HepG2 (cell line): ENCODE measurements around the gene MAML1. TPM values are rescaled to one million over a fixed set of nuclear protein-coding genes. Genes with fewer than 3 reads are reported as not detected.

Source experiments
- AHR ChIP-seq: IDR thresholded peaks from 2 replicates; pipeline ENCODE4 v1.6.1; 2018; ENCODE audit warnings: missing genetic modification reagents, missing compliant biosample characterization
- BORCS8-MEF2B ChIP-seq: sonication (generic); formaldehyde crosslinking; IDR thresholded peaks from 2 replicates; pipeline ENCODE4 v1.8.0; 2022; ENCODE audit warnings: mild to moderate bottlenecking, missing genetic modification reagents
- FOXC1 ChIP-seq: sonication (generic); formaldehyde crosslinking; IDR thresholded peaks from 2 replicates; pipeline ENCODE4 v1.8.0; 2022; ENCODE audit warnings: mild to moderate bottlenecking, missing genetic modification reagents, borderline replicate concordance
- FOXP1 ChIP-seq, 2 experiments: fragments of 450-650 bp in 1 of 2; IDR thresholded peaks; 2 replicates each; pipeline ENCODE4 v1.6.1; 2017 to 2018; ENCODE audit warnings: antibody characterized with exemption in 1 of 2
- HMG20A ChIP-seq: IDR thresholded peaks from 2 replicates; pipeline ENCODE4 v1.6.1; 2016; ENCODE audit warnings: borderline replicate concordance
- KLF11 ChIP-seq: IDR thresholded peaks from 2 replicates; pipeline ENCODE4 v1.6.1; 2016; ENCODE audit warnings: missing compliant biosample characterization
- MAFF ChIP-seq: IDR thresholded peaks from 2 replicates; pipeline ENCODE4 v1.6.1; 2011; ENCODE audit warnings: low read depth, low read length, improper control_type of control experiment
- MNT ChIP-seq: fragments of 450-650 bp; IDR thresholded peaks from 2 replicates; pipeline ENCODE4 v1.6.1; 2016
- TBL1XR1 ChIP-seq: fragments of 150-350 bp; IDR thresholded peaks from 2 replicates; pipeline ENCODE4 v1.6.1; 2014; ENCODE audit warnings: borderline replicate concordance, low read length; ENCODE audit not compliant: partially characterized antibody
- ZBED4 ChIP-seq: sonication (generic); formaldehyde crosslinking; IDR thresholded peaks from 2 replicates; pipeline ENCODE4 v1.4.0; 2020; ENCODE audit warnings: missing genetic modification reagents, borderline replicate concordance
- ZBTB42 ChIP-seq: sonication (generic); formaldehyde crosslinking; IDR thresholded peaks from 2 replicates; pipeline ENCODE4 v1.5.0; 2020; ENCODE audit warnings: mild to moderate bottlenecking, missing genetic modification reagents
- ZC3H13 ChIP-seq: sonication (generic); formaldehyde crosslinking; IDR thresholded peaks from 2 replicates; pipeline ENCODE4 v1.8.1; 2023; ENCODE audit warnings: mild to moderate bottlenecking, missing genetic modification reagents, moderate library complexity
- ZFP1 ChIP-seq: IDR thresholded peaks from 2 replicates; pipeline ENCODE4 v1.6.1; 2016
- ZFP36L2 ChIP-seq: sonication (generic); formaldehyde crosslinking; IDR thresholded peaks from 2 replicates; pipeline ENCODE4 v1.4.0; 2020; ENCODE audit warnings: missing genetic modification reagents
- ZHX2 ChIP-seq, 2 experiments: sonication (generic) in 1 of 2; formaldehyde crosslinking in 1 of 2; IDR thresholded peaks; 2 replicates each; pipeline versions ENCODE4 v1.6.1 to v1.9.0; 2014 to 2022; ENCODE audit warnings: antibody characterized with exemption in 1 of 2, borderline replicate concordance in 1 of 2, inconsistent platforms in 1 of 2, low read depth in 1 of 2, missing genetic modification reagents in 1 of 2
- ZNF589 ChIP-seq: sonication (generic); formaldehyde crosslinking; conservative IDR thresholded peaks from 2 replicates; pipeline ENCODE4 v1.8.0; 2022; ENCODE audit warnings: mild to moderate bottlenecking, moderate library complexity, missing genetic modification reagents
- ZNF720 ChIP-seq: sonication (generic); formaldehyde crosslinking; IDR thresholded peaks from 2 replicates; pipeline ENCODE4 v1.4.0; 2020; ENCODE audit warnings: missing genetic modification reagents
- ZNF788 ChIP-seq: sonication (generic); formaldehyde crosslinking; IDR thresholded peaks from 2 replicates; pipeline ENCODE4 v1.5.0; 2020; ENCODE audit warnings: mild to moderate bottlenecking, missing genetic modification reagents, borderline replicate concordance
- polyA plus RNA-seq, 8 experiments: library from polyadenylated mRNA; depleted of rRNA in 3 of 8; stranded (reverse) in 7 of 8; unstranded in 1 of 8; fragments of >200 nt; fragmentation: Illumina TruSeq in 4 of 8; extraction: Trizol in 4 of 8; gene quantifications; 2 replicates each; pipeline versions ENCODE4 v1.2.1 to v1.2.3, GENCODE V29; 2011 to 2016; ENCODE audit warnings: low read depth in 4 of 8, missing spikeins in 1 of 8, mixed read lengths in 1 of 8; ENCODE audit not compliant: insufficient read depth in 1 of 8
- total RNA-seq, 5 experiments: library from RNA; depleted of rRNA; stranded (reverse); fragments of >200 nt; fragmentation: Illumina TruSeq; extraction: Trizol; gene quantifications; 2 replicates each; pipeline ENCODE4 v1.2.3, GENCODE V29; 2016; ENCODE audit warnings: low read depth in 1 of 5

Gene MAML1
- total and polyA plus RNA-seq, 2 of the 13 experiments (the other 11 are each of a cell fraction or from before 2014, with no cell fraction given) = 10.0 to 10.8 TPM

GRCh38 chr5:179820483-179821297 is 88.1 kb downstream of the MAML1 start, which contains the start of gene SQSTM1 (continued):
- TF ChIP-seq ZHX2 (IDR thresholded peaks at IDR 0.05; ENCODE audit: low read depth) (no peak), ZHX2 (CRISPR knock-in tag; IDR thresholded peaks at IDR 0.05; ENCODE audit: borderline replicate concordance) (no peak), MNT (no peak), AHR (CRISPR knock-in tag) (peak; percentile 67; the same call in 1 of the 2 replicates), ZNF720 (no peak), MAFF (peak; percentile 89), ZBED4 (CRISPR knock-in tag) (peak; percentile 65; the same call in 1 of the 2 replicates), ZBTB42 (0 out of 2 replicates have a peak, but pooled peaks have one; percentile 49), BORCS8-MEF2B (CRISPR knock-in tag) (peak; percentile 69; the same call in 1 of the 2 replicates), ZFP36L2 (CRISPR knock-in tag) (no peak; the same call in 1 of the 2 replicates), ZC3H13 (CRISPR knock-in tag) (peak; percentile 75), KLF11 (no peak), ZNF589 (CRISPR knock-in tag) (no peak), ZNF788 (peak; percentile 26; the same call in 1 of the 2 replicates), ZFP1 (CRISPR knock-in tag) (no peak), FOXP1 (IDR thresholded peaks at IDR 0.05) (no peak), FOXP1 (CRISPR knock-in tag; IDR thresholded peaks at IDR 0.05) (no peak), FOXC1 (CRISPR knock-in tag) (peak; percentile 63; the same call in 1 of the 2 replicates), TBL1XR1 (no peak), HMG20A (CRISPR knock-in tag) (no peak)
